Fibroblast of lung (primary cell): ENCODE results near the gene QARS1.

Source experiments
- CTCF ChIP-seq, 2 donors: IDR thresholded peaks in 1 of 2; conservative IDR thresholded peaks in 1 of 2; 1 replicate in 1 of 2; 2 replicates in 1 of 2; pipeline ENCODE4 v1.5.1; 2011 to 2012; ENCODE audit warnings: low read length in 2 of 2, control low read depth in 1 of 2, inconsistent platforms in 1 of 2, low read depth in 1 of 2, mild to moderate bottlenecking in 1 of 2
- EZH2 ChIP-seq: IDR thresholded peaks from 2 replicates; pipeline ENCODE4 v1.5.1; 2012; ENCODE audit warnings: low read length, control low read depth, mild to moderate bottlenecking; ENCODE audit errors: missing control alignments

GRCh38 chr3:49119036-49119435, 14.5 kb upstream of the QARS1 start:
- TF ChIP-seq EZH2: no peak
- TF ChIP-seq CTCF (conservative IDR thresholded peaks at IDR 0.05 in 1 of 2, IDR thresholded peaks at IDR 0.05 in 1 of 2; ENCODE audit: low read depth in 1 of 2, low read length in 2 of 2): no peak
